Stimulated activated CD4-positive, alpha-beta T cell treated with anti-CD3 and anti-CD28 coated beads, Interleukin-4, amount 100 ng/mL, for 24 hours (primary cell): ENCODE results near the gene UBAC1.
"Not testable (repeated sequence)": the region's sequence is repeated elsewhere in the genome, so short reads cannot be mapped to it uniquely, and the experiment has no call there.

Experiments
- DNase-seq: peaks from one replicate; pipeline ENCODE4 v3.0.0-alpha.2; 2020

The UBAC1 gene

DNA sequence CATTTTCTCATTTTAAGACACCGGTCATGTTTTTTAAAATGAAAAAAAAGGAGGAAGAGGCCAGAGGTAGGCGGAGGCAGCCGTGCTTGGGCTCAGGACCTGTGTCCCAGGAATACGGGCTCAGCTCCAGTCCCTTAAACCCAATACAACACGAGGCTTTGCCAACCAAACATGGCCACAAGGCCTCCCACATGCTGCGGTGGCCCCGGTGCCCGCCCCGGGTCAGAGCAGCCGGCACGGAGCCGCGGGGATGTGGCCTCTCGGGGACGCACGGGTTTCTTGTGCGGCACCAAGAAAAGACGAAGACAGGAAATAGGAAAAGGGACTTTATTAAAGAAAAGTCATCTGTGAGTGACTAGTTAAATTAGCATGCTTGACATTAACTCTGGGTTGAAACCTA is 28.5 kb downstream of the UBAC1 start:
- no peak for DNase-seq

DNA sequence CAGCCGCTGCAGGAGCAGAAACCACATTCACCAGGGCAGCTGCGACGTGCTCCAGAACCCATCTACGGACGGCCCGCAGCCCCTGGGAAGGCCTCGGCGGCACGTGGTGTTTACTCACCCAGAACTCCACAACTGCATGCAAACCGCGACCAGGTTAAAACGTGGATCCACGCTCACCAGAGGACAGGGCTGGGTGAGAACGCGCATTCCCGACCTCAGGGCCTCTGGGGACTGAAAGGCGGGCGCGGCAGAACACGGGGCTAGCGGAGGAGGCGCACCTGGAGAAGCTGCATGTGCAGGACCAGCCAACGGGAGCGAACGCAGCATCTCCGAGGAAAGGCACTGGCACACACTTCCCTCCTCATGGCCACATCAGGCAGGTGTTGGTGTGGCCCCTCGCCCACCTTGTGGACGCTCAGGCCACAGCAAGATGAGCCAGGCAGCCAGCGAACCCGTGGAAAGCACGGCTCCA is 29.8 kb downstream of the UBAC1 start:
- no peak for DNase-seq

DNA sequence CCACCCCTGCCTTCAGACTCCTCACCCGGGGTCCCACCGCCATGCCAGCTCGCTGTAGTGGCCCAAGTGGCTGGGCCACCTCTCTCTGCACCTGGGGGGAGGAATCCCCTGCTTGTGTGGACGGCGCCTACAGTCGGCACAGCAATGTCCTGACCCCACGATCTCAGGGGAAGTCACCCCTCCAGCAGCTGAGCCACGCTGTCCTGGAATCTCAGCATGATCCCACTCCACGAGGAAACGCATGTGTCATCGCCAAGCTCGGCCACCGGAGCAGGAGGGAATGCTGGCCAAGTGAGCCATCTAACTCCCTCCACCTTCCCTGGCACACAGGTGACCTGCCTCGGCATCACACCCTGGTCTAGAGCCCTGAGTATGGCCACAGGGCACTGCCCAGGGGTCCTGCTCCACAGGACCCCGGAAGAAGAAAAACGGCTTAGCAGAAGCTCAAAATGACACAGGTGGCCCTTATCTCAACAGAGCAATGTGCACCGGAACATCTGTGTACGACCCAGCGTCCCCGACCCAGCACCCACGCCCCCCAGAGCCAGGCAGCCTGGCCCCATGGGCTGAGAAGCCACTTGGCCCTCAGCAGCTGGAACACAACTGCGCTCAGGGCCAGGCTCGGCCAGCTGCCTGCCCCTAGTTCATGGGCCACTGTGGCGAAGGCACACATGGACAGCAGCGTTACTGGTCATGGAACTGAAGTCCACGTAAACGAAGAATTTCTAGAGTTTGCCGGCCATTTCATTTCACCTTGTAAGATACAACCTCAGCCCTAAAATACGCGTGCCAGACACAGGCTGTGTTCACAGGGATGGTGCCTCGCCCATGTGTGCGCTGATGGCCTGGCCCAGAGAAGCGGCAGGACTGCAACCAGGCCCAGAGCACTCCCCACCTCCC is 30.5 kb downstream of the UBAC1 start:
- DNase-seq, result no peak

DNA sequence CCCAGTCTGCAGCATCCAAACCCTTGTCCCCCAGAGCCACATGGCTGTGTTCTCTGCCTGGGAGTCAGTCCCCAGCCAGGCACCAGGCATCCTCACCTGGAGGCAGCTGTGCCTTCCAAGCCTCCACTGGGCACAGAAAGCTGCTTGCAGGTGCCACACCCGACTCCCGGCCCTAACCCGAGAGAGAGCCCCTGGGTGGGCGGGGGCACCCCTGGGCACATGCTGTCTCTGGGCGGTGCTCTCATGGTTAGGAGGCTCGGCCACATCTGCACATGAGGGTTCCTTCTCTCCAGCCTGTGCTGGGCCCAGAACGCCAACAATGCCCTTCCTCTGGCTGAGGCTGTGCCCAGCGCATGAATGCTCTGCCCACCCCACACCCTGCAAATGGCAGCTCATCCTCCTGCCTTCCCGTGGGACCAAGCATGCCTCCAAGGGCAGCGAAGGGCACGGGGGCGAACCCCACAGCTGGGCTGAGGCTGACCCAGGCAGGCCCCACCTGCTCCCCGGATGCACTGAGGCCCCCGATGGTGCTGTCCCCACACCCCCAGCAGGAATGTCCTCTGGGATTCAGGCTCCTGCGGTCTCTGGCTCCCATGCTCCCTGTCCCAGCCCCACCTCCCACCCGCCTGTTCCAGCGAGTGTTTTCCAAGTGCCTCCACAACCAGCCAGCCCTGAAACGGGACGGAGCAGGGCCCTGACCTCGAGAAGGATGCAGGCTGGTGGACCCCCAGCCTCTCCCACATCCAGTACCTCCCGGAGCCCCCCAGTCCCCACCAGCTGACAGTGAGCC is 31.3 kb downstream of the UBAC1 start:
- DNase-seq, result no peak

DNA sequence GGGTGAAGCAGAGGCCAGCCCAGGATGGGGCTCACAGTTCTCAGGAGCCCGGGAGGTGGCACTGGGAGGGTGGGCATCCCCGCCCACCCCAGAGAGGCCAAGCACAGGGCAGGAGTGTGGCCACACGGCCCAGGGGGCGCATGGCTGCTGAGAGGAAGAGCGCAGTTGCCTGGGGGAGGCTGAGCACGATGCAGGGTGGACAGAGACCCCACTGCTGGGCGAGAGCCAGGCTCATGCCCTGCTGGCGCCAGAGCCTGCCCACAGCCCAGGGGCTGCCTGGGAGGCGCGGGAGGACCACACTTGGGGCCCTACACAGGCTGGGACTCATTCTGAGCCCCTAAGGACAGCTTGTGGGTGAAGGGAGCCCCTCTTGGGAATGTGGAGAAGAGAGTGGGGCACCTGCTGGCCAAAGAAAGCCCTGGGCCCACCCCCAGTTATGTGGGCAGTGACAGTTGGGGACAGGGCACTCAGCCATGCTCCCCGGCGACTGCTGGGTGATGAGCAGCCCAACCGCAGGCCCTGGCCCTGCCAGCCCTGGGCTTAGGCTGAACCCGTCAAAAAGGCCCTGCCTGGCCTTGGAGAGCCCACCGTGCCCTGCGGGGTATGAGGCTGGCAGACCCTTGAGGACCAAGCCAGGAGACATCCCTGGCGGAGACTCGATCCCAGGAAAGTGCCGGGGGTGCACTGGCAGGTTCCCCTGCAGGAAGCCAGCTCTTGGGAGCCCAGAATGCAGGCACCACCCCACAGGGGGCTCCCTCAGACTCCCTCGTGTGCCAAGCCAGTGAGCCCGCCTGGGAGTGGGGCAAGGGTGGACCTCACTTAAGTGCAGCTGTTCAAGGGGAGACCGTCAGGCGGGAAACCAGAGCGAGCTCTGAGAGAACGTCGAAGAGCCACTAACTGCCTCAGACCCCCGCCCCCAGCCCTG is 32.2 kb downstream of the UBAC1 start:
- DNase-seq, result no peak

DNA sequence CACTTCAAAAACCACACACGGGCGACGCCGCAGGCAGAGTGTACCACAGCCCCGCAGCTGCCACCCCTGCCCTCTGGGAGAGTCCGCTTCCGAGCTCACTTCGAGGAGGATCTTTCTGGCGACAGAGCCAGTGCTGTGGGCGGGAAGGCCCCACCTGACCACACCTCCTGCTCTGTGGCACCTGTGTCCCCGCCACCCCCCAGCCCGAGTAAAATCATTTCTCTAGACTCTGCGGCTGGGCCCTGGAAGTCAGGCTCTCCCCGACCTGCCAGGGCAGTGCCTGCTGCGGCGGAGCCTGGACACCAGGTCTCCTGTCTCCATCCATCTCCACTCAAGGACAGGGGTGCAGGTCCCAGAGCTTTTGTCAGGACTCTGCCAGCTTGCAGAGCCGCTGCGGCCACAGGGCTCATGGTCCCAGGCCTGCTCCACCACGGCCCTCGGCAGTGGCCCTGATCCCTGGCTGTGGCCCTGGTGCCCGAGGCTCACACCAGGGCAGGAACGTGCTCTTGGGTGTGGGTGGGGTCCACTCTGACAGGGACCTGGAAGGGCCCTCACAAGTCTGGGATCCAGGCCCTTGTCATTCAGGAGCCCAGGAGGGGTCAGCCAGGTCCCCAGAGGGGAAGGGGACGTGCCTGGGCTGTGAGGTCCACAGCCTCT is 33.0 kb downstream of the UBAC1 start:
- DNase-seq, result no peak

DNA sequence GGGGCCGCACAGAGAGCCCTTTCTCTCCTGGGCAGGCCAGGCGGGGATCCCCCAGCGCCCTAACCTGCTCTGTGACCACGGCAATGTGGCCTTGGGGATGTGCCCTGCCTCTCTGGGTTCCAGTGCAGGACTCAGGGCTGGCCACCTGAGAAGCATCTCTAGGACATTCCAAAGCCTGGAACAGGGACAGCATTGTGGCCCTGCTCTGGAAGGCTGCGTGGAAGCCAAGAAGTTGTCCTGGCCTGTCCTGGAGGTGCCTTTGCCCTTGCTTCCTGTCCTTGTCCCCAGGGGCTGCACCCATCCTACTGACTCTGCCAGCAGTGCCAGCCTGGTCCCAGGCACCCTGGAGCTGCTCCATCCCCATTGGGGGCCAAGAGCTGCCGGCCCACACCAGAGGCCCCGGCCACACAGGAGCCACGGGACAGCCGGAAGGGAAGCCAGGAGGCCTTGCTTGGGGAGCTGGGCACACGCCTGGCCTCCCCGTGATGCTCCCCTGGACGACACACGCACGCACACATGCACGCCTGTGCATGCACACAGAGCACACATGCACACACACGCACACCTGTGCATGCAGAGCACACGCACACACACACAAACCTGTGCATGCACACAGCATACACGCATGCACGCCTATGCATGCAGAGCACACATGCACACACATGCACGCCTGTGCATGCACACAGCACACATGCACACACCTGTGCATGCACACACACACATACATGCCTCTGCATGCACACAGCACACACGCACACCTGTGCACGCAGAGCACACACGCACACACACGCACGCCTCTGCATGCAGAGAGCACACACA is 33.8 kb downstream of the UBAC1 start:
- no peak for DNase-seq

DNA sequence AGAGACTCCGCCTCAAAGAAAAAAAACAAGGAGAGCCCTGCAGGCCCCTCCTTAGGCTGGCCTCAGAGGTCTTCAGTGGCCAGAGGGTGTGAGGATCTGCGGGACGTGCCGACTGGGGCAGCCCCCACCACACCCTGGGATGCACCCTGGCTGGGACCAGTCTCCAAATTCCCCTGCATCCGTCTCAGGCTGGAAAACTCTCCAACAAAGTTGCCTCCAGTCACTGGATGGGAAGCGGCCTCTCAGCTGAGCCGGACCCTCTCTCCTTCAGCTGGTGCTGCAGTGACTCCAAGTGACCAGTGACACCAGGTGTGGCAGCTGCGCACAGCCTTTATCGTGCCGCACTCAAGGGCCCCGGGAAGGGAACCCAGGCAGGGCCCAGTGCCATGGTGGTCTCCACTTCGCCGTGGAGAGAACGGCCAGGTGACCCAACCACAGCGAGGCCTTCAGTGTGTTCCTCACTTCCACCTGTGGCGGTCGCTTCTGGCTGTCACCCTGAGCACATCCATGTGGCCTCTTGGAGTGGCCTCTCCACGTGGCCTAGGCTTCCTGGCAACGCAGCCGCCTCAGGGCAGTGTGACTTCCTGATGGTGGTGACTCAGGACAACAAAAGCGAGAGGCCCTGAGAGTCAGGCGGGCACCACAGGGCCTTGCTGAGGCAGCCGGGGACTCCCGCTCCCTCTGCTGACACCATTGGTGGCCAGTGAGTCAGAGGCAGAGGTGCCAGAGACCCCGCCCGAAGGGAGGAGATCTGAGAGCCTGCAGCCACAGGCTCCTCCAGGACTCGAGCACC is 34.6 kb downstream of the UBAC1 start:
- peak; percentile 82 for DNase-seq

DNA sequence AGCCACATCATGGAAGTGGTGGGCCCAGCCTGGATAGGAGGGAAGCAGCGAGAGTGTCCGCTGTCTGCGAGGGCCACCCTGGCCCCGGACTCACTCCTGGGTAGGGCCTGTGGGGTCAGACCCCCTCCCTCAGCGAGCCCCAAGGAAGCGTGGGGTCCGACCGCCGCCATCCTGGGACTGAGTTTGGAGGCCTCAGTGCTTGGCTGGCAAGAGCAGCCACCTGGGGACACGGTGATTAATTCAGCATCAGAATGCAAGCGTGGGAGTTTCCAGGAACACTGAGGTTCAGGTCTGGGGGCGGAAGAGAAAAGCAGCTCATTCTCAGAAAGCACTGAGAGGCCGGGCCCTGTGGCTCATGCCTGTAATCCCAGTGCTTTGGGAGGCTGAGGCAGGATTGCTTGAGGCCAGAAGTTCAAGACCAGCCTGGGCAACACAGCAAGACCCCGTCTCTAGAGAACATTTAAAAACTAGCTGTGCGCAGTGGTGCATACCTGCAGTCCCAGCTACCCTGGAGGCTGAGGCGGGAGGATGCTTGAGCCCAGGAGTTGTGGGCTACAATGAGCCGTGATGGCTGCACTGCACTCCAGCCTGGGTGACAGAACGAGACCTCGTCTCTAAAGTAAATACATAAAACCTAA is 35.6 kb downstream of the UBAC1 start:
- peak; percentile 89 for DNase-seq

DNA sequence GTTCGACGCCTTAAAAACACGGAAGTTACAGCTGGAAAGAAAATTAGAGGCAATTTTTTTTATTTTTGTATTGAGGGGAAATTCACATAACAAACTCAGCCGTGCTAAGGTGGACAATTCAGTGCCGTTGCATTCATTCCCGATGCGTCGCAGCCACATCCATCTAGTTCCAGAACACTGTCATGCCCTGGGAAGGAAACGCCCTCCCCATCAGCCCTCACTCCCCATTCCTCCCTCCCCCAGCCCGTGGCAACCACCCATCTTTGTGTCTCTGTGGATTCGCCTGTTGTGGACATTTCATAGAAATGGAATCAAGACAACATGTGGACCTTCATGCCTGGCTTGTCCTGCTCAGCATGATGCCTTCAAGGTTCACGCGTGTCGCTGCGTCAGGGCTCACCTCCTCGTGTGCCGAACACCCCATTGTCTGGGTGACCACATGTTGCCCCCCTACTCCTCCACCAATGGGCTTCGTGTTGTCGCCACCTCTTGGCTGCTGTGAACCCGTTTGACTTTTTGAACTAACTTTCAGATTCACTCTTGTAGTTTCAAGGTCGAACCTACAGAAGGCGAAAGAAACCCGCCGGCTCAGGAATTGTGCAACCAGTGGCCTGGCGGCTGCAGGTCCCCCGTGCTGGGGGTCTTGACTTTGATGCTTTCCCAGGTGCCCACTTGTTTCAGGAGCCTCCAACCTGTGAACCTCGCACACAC is 36.4 kb downstream of the UBAC1 start:
- peak; percentile 36 for DNase-seq

DNA sequence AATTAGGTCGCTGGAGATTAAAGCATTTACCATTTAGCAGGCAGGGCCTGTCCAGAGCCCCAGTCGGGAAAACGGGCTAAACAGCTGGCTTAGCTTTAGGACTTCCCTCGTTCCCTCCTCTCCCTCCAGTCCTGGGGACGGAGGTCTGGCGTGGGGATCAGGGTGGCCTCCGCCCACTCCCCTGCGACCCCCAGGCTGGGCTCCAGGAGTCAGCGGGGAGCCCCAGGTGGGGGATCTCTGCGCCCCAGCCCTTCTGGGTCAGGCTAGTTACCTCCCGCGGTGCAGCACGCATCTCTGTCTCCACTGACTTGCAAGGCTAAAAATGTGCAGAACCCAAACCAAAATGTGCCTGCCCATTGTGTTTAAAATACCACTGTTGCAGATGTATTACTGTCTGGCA is 37.7 kb downstream of the UBAC1 start:
- DNase-seq, result no peak

DNA sequence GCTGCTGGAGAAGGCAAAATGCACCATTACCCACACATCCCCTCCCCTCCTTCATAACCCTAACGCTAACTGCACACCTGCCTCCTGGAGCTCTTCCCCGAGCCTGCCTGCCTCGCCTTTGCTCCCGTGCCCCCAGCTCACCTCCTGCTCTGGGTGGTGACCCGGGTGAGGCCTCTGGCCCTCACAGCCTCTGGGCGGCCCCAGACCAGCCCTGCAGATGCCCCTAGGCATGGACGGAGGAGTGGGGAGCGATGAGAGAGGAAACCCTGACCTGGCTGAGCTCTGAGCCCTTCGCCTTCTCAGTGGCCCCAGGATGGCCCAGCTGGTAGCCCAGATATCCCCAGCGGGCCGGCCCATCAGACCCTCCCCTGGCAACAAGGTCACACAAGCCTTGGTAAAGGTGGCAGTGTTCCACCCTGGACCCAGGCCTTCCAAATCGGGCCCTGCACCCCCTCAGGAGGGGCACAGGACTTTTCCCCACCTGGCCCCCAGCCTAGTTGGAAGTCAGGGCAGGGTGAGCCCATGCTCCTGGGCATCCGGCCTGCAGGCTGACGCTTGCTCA is 39.3 kb downstream of the UBAC1 start:
- no peak for DNase-seq

DNA sequence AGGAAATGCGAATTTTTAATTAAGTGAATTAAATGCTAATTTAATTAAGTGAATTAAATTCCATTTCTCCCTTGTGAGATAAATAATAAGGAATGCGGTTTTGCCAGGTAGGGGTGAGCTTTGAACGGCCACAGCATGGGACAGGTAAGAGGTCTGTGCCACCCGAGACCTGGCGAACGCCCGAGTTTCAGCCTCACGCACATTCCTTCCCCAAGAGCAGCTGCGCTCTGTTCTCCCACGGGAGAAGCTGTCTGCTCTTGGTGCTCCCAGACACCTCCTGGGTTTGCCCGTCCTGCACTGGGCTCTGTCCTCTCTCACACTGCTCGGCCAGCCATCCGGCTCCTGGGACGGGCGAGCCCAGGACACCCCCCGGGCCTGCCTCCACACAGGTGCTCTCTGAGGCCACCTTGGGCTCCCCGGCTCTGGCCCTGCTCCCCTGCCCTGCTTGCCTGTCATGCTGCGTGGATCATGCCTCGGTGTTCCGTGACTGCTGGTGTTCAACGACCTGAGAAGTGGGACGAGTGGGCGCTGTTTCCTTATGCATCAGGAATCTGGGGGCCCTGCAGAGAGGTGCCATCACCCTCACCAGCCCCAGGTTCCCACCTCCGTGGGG is 40.1 kb downstream of the UBAC1 start:
- no peak for DNase-seq

DNA sequence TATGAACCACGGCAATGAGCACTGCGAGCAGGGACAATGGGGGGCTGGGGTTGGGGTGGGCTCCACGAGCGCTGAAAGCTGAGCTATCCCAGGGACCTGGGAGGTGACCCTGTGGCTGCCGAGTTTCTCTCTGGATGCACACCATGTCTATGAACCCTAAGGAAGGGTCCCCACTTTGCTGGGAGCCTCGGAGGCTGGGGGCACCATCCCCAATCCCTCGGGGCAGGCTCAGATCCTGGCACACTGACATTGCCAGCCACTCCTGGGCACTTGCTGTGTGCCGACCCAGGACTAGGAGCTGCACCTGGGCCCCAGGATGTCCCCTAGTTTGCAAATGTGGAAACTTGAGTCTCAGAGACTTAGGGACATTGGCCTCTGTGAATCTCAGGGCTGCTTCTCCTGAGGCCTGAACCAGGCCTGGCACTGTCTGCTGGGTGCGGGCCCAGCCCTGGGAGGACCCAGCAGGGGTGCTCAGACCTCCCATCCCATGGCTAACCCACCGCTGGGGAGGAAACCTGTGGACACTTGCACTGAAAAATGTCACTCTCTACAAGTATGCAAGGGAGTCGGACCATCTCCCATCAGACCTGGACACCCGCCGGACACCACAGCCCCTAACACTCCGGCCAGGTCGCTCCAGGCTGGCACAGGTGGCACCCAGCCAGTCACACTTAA is 40.8 kb downstream of the UBAC1 start:
- no peak for DNase-seq

DNA sequence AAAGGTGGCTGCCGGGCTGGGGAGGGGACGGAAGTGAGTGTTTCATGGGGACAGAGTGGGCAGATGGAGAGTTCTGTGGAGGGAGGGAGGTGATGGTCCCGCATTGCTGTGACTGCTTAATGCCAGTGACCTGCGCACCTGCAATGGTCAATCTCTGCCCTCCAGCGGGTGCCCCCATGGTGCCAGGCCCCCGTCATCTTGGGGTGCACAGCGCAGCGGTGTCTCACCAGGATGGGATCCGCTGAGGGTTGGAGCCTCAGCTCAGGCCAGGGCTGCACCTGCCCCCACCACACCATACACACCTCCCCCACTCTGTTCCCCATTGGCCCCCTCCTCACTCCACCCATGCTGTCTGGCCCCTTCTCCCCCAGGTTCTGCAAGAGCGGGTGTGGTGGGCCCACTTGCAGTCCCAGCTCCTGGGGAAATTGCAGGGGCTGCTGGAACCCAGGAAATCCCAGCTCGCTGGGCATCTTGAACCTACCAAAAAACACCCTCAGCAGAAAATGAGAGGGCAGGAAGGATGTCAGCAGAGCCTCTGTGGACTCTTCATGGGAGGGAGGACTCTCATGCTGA is 41.8 kb downstream of the UBAC1 start:
- no peak for DNase-seq

DNA sequence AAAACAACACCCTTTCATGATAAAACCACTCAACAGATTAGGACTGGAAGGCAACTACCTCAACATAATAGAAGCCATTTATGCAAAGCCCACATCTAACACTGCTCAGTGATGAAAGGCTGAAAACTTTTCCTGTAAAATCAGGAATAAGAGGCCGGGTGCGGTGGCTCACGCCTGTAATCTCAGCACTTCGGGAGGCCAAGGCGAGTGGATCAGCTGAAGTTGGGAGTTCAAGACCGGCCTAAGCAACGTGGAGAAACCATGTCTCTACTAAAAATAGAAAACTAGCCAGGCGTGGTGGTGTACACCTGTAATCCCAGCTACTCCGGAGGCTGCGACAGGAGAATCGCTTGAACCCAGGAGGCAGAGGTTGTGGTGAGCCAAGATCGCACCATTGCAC is 44.9 kb downstream of the UBAC1 start:
- DNase-seq, result not testable (repeated sequence)

DNA sequence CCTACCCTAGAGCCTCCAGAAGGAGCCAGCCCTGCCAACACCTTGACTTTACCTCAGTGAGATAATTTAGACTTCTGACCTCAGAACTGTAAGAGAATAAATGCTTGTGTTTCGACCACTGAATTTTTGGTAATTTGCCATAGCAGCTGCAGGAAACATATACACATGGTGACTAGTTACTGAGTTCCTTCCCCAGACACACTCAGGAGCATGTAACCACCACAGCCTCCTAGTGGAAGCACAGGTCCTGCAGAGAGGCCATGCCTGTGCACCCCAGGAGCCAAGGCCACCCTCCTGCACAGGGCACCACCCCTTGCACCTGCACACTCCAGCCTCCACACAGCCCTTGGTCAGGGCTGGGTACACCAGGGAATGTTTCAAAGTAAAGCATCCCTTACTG is 46.3 kb downstream of the UBAC1 start:
- DNase-seq, result no peak

DNA sequence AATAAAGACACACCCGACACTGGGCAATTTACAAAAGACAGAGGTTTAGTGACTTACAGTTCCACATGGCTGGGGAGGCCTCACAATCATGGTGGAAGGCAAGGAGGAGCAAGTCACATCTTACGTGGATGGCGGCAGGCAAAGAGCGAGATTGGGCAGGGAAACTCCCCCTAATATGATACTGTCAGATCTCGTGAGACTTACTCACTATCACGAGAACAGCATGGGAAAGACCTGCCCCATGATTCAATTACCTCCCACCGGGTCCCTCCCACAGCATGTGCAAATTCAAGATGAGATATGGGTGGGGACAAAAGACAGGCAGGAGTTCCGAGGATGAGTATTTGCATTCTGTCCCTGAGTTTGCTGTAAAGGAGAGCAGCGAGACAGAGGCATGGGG is 49.9 kb downstream of the UBAC1 start:
- DNase-seq, result not testable (repeated sequence)
